HepG2 (cell line): ENCODE data around the gene SAE1. TPM values are rescaled to one million over a fixed set of nuclear protein-coding genes. Genes with fewer than 3 reads are reported as not detected.

ENCODE experiments used
- CC2D1A ChIP-seq: sonication (generic); formaldehyde crosslinking; IDR thresholded peaks from 2 replicates; pipeline ENCODE4 v1.8.1; 2023; ENCODE audit warnings: mild to moderate bottlenecking, missing genetic modification reagents
- GABPA ChIP-seq, 2 experiments: IDR thresholded peaks; 2 replicates each; pipeline ENCODE4 v1.6.1; 2011 to 2016; ENCODE audit warnings: low read depth in 2 of 2, low read length in 1 of 2, missing biosample characterization in 1 of 2, missing genetic modification characterization in 1 of 2
- HDAC1 ChIP-seq: sonication (generic); formaldehyde crosslinking; IDR thresholded peaks from 2 replicates; pipeline ENCODE4 v1.5.1; 2020; ENCODE audit warnings: mild to moderate bottlenecking, missing genetic modification reagents
- LCORL ChIP-seq, 2 experiments: fragments of 450-650 bp in 1 of 2; sonication (generic) in 1 of 2; formaldehyde crosslinking in 1 of 2; IDR thresholded peaks; 2 replicates each; pipeline versions ENCODE4 v1.5.0 to v1.6.1; 2017 to 2020; ENCODE audit warnings: antibody characterized with exemption in 1 of 2, missing genetic modification reagents in 1 of 2
- NR2F6 ChIP-seq, 2 experiments: IDR thresholded peaks; 2 replicates each; pipeline ENCODE4 v1.6.1; 2016; ENCODE audit warnings: antibody characterized with exemption in 1 of 2, mild to moderate bottlenecking in 1 of 2
- SP140L ChIP-seq: sonication (generic); formaldehyde crosslinking; IDR thresholded peaks from 2 replicates; pipeline ENCODE4 v1.4.0; 2020; ENCODE audit warnings: missing genetic modification reagents, borderline replicate concordance
- TBX2 ChIP-seq: sonication (generic); formaldehyde crosslinking; IDR thresholded peaks from 2 replicates; pipeline ENCODE4 v1.5.0; 2020; ENCODE audit warnings: missing genetic modification reagents, mild to moderate bottlenecking, borderline replicate concordance
- YEATS4 ChIP-seq: sonication (generic); formaldehyde crosslinking; IDR thresholded peaks from 2 replicates; pipeline ENCODE4 v1.4.0; 2020; ENCODE audit warnings: missing genetic modification reagents, borderline replicate concordance
- ZNF121 ChIP-seq: sonication (generic); formaldehyde crosslinking; IDR thresholded peaks from 2 replicates; pipeline ENCODE4 v1.5.0; 2020; ENCODE audit warnings: mild to moderate bottlenecking, missing genetic modification reagents
- ZNF234 ChIP-seq: sonication (generic); formaldehyde crosslinking; conservative IDR thresholded peaks from 2 replicates; pipeline ENCODE4 v1.5.1; 2020; ENCODE audit warnings: mild to moderate bottlenecking, missing genetic modification reagents
- ZNF331 ChIP-seq: sonication (generic); formaldehyde crosslinking; IDR thresholded peaks from 2 replicates; pipeline ENCODE4 v1.4.0; 2020; ENCODE audit warnings: missing genetic modification reagents
- ZNF570 ChIP-seq: sonication (generic); formaldehyde crosslinking; IDR thresholded peaks from 2 replicates; pipeline ENCODE4 v1.4.0; 2020; ENCODE audit warnings: mild to moderate bottlenecking, missing genetic modification reagents, borderline replicate concordance
- ZNF709 ChIP-seq: sonication (generic); formaldehyde crosslinking; IDR thresholded peaks from 2 replicates; pipeline ENCODE4 v1.5.0; 2020; ENCODE audit warnings: mild to moderate bottlenecking, missing genetic modification reagents
- ZNF737 ChIP-seq: sonication (generic); formaldehyde crosslinking; IDR thresholded peaks from 2 replicates; pipeline ENCODE4 v1.5.0; 2020; ENCODE audit warnings: missing genetic modification reagents, mild to moderate bottlenecking, borderline replicate concordance
- ZNF788 ChIP-seq: sonication (generic); formaldehyde crosslinking; IDR thresholded peaks from 2 replicates; pipeline ENCODE4 v1.5.0; 2020; ENCODE audit warnings: mild to moderate bottlenecking, missing genetic modification reagents, borderline replicate concordance
- ZNF891 ChIP-seq: sonication (generic); formaldehyde crosslinking; IDR thresholded peaks from 2 replicates; pipeline ENCODE4 v1.5.0; 2020; ENCODE audit warnings: mild to moderate bottlenecking, missing genetic modification reagents
- polyA plus RNA-seq, 8 experiments: library from polyadenylated mRNA; depleted of rRNA in 3 of 8; stranded (reverse) in 7 of 8; unstranded in 1 of 8; fragments of >200 nt; fragmentation: Illumina TruSeq in 4 of 8; extraction: Trizol in 4 of 8; gene quantifications; 2 replicates each; pipeline versions ENCODE4 v1.2.1 to v1.2.3, GENCODE V29; 2011 to 2016; ENCODE audit warnings: low read depth in 4 of 8, missing spikeins in 1 of 8, mixed read lengths in 1 of 8; ENCODE audit not compliant: insufficient read depth in 1 of 8
- total RNA-seq, 5 experiments: library from RNA; depleted of rRNA; stranded (reverse); fragments of >200 nt; fragmentation: Illumina TruSeq; extraction: Trizol; gene quantifications; 2 replicates each; pipeline ENCODE4 v1.2.3, GENCODE V29; 2016; ENCODE audit warnings: low read depth in 1 of 5
- TF ChIP-seq, protein P1 (sequence below): IDR thresholded peaks from 2 replicates; pipeline ENCODE4 v1.6.1; 2016; ENCODE audit warnings: mild to moderate bottlenecking
- TF ChIP-seq, protein P2 (sequence below): sonication (generic); formaldehyde crosslinking; IDR thresholded peaks from 2 replicates; pipeline ENCODE4 v1.5.1; 2020; ENCODE audit warnings: missing genetic modification reagents, mild to moderate bottlenecking, borderline replicate concordance
- TF ChIP-seq, protein P3 (sequence below): sonication (generic); formaldehyde crosslinking; IDR thresholded peaks from 2 replicates; pipeline ENCODE4 v1.4.0; 2020; ENCODE audit warnings: missing genetic modification reagents, borderline replicate concordance
- TF ChIP-seq, protein P4 (sequence below), 2 experiments: sonication (generic) in 1 of 2; formaldehyde crosslinking in 1 of 2; IDR thresholded peaks; 2 replicates each; pipeline versions ENCODE4 v1.5.1 to v1.6.1; 2011 to 2020; ENCODE audit warnings: borderline replicate concordance in 1 of 2, low read depth in 1 of 2, low read length in 1 of 2, mild to moderate bottlenecking in 1 of 2, missing genetic modification reagents in 1 of 2, moderate library complexity in 1 of 2

SAE1 gene
- total and polyA plus RNA-seq, 2 of the 13 experiments (the other 11 are each of a cell fraction or from before 2014, with no cell fraction given): 87.6 to 197 TPM

DNA sequence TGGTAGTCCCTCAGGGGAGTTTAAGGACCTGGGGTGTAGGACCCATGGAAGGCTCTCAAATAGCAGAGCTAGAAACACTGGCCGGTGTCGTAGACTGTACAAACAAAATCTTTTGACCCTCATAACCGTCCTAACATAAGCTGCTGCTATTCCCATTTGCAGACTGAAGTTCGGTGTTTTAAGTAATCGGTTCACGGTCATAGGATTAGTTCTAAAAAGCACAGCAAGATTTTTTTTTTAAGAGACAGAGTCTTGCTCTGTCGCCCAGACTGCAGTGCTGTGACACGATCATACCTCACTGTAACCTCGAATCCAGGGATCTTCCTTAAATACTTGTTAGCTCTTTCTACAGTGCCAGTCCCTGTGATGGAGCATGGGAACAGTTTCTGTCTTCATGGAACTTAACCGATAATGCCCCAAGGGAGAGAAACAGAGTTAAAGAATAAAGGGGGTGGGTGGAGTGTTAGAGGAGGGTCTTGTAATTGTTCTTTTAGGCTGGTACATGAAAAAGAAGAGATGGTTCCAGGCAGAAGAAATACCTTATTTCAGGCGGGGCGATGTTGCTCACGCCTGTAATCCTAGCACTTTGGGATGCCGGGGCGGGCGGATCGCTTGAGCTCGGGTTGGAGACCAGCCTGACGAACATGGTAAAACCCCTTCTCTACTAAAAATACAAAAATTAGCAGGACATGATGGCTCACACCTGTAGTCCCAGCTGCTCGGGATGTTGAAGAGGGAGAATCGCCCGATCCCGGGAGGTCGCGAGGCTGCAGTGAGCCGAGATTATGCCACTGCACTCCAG lies 16.6 kb upstream of the SAE1 start (continued):
- TF ChIP-seq, protein P1, sequence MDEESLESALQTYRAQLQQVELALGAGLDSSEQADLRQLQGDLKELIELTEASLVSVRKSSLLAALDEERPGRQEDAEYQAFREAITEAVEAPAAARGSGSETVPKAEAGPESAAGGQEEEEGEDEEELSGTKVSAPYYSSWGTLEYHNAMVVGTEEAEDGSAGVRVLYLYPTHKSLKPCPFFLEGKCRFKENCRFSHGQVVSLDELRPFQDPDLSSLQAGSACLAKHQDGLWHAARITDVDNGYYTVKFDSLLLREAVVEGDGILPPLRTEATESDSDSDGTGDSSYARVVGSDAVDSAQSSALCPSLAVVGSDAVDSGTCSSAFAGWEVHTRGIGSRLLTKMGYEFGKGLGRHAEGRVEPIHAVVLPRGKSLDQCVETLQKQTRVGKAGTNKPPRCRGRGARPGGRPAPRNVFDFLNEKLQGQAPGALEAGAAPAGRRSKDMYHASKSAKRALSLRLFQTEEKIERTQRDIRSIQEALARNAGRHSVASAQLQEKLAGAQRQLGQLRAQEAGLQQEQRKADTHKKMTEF: no peak
- TF ChIP-seq CC2D1A (CRISPR knock-in tag) (no peak), LCORL (IDR thresholded peaks at IDR 0.05) (no peak), LCORL (CRISPR knock-in tag; IDR thresholded peaks at IDR 0.05) (no peak; the same call in 1 of the 2 replicates), ZNF570 (CRISPR knock-in tag) (no peak), ZNF709 (CRISPR knock-in tag) (no peak), ZNF891 (CRISPR knock-in tag) (no peak), HDAC1 (CRISPR knock-in tag) (peak; percentile 21; the same call in 1 of the 2 replicates), SP140L (no peak), ZNF121 (CRISPR knock-in tag) (peak; percentile 90; the same call in 1 of the 2 replicates), ZNF331 (CRISPR knock-in tag) (no peak), ZNF234 (CRISPR knock-in tag) (peak; percentile 78; the same call in 1 of the 2 replicates), TBX2 (no peak), NR2F6 (IDR thresholded peaks at IDR 0.05) (no peak), NR2F6 (CRISPR knock-in tag; IDR thresholded peaks at IDR 0.05) (no peak), ZNF737 (CRISPR knock-in tag) (no peak), YEATS4 (CRISPR knock-in tag) (no peak), GABPA (IDR thresholded peaks at IDR 0.05; ENCODE audit: low read depth, low read length) (no peak), GABPA (CRISPR knock-in tag; IDR thresholded peaks at IDR 0.05; ENCODE audit: low read depth) (no peak), ZNF788 (CRISPR knock-in tag) (no peak)
- TF ChIP-seq, protein P2, sequence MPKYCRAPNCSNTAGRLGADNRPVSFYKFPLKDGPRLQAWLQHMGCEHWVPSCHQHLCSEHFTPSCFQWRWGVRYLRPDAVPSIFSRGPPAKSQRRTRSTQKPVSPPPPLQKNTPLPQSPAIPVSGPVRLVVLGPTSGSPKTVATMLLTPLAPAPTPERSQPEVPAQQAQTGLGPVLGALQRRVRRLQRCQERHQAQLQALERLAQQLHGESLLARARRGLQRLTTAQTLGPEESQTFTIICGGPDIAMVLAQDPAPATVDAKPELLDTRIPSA: no peak
- TF ChIP-seq, protein P3, sequence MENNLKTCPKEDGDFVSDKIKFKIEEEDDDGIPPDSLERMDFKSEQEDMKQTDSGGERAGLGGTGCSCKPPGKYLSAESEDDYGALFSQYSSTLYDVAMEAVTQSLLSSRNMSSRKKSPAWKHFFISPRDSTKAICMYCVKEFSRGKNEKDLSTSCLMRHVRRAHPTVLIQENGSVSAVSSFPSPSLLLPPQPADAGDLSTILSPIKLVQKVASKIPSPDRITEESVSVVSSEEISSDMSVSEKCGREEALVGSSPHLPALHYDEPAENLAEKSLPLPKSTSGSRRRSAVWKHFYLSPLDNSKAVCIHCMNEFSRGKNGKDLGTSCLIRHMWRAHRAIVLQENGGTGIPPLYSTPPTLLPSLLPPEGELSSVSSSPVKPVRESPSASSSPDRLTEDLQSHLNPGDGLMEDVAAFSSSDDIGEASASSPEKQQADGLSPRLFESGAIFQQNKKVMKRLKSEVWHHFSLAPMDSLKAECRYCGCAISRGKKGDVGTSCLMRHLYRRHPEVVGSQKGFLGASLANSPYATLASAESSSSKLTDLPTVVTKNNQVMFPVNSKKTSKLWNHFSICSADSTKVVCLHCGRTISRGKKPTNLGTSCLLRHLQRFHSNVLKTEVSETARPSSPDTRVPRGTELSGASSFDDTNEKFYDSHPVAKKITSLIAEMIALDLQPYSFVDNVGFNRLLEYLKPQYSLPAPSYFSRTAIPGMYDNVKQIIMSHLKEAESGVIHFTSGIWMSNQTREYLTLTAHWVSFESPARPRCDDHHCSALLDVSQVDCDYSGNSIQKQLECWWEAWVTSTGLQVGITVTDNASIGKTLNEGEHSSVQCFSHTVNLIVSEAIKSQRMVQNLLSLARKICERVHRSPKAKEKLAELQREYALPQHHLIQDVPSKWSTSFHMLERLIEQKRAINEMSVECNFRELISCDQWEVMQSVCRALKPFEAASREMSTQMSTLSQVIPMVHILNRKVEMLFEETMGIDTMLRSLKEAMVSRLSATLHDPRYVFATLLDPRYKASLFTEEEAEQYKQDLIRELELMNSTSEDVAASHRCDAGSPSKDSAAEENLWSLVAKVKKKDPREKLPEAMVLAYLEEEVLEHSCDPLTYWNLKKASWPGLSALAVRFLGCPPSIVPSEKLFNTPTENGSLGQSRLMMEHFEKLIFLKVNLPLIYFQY (CRISPR knock-in tag): no peak
- TF ChIP-seq, protein P4, sequence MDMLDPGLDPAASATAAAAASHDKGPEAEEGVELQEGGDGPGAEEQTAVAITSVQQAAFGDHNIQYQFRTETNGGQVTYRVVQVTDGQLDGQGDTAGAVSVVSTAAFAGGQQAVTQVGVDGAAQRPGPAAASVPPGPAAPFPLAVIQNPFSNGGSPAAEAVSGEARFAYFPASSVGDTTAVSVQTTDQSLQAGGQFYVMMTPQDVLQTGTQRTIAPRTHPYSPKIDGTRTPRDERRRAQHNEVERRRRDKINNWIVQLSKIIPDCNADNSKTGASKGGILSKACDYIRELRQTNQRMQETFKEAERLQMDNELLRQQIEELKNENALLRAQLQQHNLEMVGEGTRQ (IDR thresholded peaks at IDR 0.05; ENCODE audit: low read depth, low read length): no peak
- TF ChIP-seq, protein P4 (CRISPR knock-in tag; IDR thresholded peaks at IDR 0.05; ENCODE audit: borderline replicate concordance): no peak
